Myocyte (in vitro differentiated cells): Measurements from ENCODE around the gene UBR1. TPM values are rescaled to one million over a fixed set of nuclear protein-coding genes. Genes with fewer than 3 reads are reported as not detected.
"Not testable (repeated sequence)": the region's sequence is repeated elsewhere in the genome, so short reads cannot be mapped to it uniquely, and the experiment has no call there.

Experiments used
- DNase-seq: peaks from one replicate; pipeline ENCODE4 v3.0.0-alpha.2; 2012; ENCODE audit warnings: low read depth
- polyA plus RNA-seq: library from polyadenylated mRNA; unstranded; fragments of >200 nt; gene quantifications from one replicate; pipeline ENCODE4 v1.2.1, GENCODE V29; 2012; ENCODE audit warnings: missing spikeins
- total RNA-seq: library from RNA; depleted of rRNA; stranded (reverse); fragments of >200 nt; gene quantifications from 2 replicates; pipeline ENCODE4 v1.2.3, GENCODE V29; 2014

The UBR1 gene
- total RNA-seq = 37.6 and 40.0 TPM in 2 replicates
- polyA plus RNA-seq = 8.1 TPM

DNA sequence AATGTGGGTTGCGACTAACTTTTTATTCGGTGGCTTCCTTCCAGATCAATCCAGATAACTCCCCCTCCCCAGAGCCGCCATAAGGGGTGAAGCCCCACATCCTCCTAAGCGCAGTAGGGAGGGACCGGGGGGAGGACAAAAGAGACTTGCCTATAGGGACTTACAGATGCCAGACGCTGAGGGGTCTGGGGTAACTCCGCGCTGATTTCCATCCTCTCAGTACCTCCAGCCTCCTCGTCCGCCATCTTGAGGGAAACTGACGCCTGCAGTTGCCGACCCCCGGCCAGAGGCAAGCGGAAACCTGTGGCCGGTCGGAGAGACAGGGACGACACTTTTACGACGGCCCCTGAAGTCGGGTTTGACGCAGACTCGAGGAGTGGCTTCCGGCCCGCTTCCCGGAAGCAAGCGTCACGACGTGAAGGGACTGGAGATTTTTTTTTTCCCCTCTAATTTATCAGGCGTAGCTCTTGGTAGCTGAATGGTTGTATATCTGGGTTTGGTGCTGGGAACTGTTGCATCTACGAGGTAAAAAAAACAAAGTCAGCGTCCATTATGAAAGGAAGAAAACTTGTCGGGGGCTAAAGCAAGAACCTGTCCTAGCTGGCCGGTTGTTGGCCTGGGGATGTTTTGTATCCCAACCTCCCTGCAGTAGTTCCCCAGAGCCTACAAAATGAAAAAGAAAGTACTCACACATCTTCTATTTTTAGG is at the start of gene UBR1:
Gene UBR1 (minus strand): TSS at position 261 of the 708 bp plus-strand sequence. CDS start 16 bp downstream, at position 245.
- peak; percentile 97 for DNase-seq

DNA sequence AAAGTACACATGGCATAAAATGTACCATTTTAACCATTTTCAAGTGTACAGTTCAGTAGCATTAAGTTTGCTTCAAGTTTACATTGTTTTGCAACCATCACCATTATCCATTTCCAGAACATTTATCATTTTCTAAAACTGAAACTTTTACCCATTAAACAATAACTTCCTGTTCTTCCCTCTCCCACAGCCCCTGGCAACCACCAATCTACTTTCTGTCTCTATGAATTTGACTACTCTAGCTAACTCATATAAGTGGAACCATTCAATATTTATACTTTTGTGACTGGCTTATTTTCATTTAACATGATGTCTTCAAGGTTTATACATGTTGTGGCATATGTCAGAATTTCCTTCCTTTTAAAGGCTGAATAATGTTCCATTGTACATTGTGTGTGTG is 47.4 kb upstream of the UBR1 start:
- no peak for DNase-seq

DNA sequence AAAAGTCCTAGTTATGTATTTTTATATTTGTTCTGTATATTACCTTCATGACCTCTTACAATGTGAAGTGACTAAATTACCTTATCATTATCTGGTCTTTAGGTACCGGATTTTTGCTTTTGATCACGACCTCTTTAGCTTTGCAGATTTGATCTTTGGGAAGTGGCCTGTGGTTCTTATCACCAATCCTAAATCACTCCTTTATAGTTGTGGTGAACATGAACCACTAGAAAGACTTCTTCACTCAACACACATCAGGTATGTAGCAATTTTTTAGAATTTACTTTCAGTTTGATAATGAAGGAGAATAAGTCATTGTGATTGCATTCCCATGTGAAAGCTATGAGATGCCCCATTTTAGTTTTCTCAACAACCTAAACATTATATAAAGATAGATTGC is 45.9 kb upstream of the UBR1 start:
- no peak for DNase-seq

DNA sequence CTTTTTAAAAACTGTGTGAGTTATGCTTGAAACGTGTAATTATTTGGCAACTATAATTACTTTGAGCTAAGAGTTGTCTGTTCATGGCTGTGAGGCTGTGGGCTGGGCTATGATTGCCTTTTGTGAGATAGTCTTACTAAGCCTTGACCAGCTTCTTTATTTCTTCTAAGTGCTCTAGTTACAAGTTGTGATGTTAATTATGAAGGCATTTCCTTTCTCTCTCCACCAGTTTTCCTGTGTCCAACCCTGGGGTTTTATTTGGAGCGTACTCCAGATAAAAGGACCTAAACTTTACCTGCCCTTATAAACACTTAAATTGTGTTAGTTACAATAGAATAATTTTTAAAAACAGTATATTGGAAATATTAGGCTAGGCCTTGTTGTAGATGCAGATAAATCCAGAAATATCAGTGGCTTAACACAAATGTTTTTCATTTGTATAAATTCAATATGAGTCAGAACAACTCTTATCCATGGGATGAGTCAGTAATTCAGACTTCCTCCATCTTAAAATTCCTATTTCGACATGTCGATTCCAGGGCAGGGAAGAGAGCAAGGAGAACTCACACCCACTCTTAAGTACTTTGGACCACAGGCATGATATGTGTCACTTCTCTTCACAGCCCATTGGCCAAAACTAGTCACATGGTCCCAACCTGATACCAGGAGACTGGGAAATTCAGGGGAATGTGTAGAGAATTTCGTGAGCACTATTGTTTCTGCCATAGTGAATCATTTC is 44.5 kb upstream of the UBR1 start:
- DNase-seq = peak; percentile 27

DNA sequence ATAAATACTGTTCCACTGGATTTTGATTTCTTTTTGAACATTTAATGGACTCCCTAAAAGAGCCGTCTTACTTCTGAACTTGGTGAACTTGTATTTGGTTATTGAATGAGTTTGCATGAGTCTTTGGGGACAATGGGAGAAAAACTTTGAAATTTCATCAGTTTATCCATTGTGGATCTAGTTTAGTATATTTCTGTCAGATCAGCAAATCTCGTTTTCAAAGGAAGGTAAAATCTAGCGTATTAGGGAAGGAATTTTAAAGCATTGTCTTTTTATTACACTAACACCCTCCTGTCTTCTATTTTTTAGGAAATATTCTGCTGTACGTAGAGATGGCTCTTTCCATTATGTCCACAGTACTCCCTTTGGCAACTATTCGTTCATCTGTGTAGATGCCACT is 40.3 kb upstream of the UBR1 start:
- no peak for DNase-seq

DNA sequence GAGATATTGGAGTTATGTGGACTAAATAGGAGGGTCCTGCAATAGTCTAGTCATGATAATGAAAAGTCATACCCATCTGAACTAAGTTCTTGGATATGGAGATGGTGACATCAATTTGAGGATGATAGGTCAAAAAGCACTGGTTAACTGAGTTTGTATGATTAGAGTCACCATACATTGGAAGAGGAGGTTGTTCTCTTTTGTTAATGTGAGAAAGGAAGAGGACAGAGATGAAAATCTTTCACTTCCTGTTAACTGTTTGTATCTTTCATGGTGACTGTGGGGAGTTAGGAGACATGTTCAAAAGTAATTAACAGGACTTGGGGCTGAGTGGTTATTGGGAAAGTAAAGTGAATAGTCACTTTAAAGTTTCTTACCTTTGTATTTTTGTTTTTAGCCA is 38.7 kb upstream of the UBR1 start:
- no peak for DNase-seq

DNA sequence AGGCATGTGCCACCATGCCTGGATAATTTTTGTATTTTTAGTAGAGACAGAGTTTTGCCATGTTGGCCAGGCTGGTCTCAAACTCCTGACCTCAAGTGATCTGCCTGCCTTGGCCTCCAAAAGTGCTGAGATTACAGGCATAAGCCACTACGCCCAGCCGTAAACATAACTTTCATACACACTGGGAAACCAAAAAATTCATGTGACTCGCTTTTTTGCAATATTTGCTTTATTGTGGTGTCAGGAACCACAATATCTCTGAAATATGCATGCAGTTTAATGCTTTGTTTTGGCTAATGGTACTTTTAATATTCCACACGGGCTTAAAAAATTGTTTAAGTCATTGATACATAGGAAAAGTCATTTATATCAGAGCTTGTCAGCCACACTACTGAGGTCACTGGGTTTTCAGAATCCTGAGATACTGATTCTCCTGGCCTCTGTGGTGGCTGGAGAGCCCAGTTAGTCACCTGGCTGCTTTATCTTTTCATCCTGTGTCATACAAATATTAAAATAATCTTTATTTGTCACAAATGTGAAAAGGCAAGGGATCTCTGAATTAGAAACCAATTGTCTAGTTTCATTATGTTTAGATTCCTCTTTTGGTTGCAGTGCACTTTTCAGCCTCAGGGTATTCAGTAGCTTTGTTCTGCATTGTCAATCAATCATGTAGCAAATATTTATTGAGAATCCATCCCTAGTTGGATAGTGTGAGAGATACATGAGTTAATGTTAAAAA is 37.5 kb upstream of the UBR1 start:
- DNase-seq = no peak

DNA sequence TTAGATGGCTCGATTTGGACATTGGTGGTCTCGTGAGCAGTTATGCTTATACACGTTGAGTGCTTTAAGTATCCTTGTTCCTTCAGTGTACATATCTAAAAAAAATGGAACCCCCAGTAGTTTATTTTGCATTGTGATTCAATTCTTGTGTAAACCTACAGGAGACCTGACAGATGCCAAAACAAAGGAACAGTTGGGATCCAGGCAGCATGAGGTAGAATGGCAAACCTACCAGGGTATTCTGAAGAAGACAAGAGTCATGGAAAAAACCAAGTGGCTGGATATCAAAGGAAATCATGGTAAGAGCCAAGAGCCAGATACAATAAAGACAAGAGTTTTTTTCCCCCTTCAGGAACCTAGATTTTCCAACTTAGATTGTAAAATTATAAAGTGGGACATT is 29.5 kb upstream of the UBR1 start:
- no peak for DNase-seq

DNA sequence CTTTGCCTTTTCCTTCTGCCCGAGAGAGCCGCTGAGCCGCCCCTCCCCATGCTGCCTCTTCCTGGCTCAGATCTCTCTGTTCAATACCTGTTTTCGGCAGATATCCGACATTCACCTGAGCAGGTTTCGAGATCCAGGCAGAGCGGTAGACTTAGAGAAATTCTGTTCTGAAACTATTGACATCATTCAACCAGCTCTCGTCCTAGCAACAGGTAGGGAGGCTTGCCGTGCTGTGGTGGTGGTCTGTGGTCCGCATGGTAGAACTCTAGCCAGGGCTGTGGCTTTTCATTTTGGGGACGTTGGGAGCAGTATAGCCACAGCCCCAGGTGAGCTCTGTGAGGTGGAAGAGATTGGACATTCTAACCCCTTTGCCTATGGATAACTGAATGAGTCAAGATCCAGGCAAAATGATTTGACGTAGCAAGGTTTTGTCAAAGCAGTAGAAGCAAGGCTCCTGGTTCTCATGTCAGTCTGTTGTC is 28.4 kb upstream of the UBR1 start:
- DNase-seq = no peak

DNA sequence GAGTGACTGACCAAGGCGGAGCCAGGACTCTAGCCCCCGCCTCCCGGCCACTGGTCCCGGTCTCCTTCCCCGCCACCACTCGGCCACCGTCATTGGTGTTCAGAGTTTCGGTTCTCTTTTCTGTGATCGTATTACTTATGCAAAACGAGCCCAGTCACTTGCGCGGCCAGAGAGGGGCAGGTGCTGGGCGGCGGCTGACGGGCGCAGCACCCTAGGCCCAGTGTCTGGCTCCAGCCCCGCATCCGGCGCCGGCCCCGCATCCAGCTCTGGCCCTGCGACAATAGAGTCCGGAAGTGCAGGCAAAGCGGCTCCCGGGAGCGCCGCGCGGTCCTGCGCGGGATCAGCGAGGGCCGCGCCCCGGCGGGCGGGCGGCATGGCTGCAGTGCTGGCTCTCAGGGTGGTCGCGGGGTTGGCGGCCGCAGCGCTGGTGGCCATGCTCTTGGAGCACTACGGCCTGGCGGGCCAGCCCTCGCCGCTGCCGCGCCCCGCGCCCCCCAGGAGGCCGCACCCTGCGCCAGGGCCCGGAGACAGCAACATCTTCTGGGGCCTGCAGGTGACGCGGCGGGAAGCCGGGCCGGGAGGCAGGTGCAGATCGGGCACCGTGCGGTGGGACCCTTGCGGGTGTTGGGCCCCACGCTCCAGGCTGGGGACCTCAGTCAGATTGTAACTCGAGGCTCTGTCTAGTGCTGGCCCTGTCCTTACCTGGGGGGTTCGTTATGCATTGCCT is 27.8 kb upstream of the UBR1 start, which contains the start of gene TMEM62:
Gene TMEM62 (plus strand): TSS at position 157 of the 727 bp plus-strand sequence. CDS start 217 bp downstream, at position 374.
- peak; percentile 83 for DNase-seq

DNA sequence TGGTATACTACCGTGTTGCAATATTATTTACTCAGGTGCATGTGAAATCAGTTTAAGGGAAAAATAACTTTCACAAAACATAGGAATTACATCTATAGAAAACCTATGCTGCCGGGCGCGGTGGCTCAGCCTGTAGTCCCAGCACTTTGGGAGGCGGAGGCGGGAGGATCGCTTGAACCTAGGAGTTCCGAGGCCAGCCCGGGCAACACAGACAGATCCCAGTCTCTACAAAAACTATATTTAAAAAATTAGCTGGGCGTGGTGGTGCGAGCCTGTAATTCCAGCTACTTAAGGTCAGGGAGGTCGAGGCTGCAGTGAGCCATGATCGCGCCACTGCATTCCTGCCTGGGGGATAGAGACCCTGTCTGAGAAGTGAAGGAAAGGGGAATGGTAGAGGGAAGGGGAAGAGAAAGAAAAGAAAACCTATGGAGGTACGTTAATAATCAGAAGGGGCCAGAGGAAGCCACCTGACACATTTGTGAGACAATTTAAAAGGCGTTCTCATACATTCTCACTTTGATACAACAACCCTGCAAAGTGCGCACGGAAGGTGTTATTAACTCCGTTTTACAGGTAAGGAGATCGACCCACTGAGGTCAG is 27.1 kb upstream of the UBR1 start:
- peak; percentile 5 for DNase-seq

DNA sequence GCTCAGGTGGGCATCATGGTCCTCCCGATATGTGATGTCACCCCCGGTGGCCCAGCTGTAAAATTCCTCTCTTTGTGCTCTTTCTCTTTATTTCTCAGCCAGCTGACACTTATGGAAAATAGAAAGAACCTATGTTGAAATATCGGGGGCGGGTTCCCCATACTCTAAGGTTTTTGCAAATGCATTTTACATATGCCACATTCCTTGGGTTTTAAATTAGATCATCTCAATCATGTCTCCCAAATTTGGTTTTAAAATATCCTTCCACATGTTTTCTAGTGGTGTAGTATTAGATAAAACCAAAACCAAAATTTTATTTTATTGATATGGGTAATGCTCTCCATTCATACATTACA is 23.1 kb upstream of the UBR1 start:
- DNase-seq = no peak

DNA sequence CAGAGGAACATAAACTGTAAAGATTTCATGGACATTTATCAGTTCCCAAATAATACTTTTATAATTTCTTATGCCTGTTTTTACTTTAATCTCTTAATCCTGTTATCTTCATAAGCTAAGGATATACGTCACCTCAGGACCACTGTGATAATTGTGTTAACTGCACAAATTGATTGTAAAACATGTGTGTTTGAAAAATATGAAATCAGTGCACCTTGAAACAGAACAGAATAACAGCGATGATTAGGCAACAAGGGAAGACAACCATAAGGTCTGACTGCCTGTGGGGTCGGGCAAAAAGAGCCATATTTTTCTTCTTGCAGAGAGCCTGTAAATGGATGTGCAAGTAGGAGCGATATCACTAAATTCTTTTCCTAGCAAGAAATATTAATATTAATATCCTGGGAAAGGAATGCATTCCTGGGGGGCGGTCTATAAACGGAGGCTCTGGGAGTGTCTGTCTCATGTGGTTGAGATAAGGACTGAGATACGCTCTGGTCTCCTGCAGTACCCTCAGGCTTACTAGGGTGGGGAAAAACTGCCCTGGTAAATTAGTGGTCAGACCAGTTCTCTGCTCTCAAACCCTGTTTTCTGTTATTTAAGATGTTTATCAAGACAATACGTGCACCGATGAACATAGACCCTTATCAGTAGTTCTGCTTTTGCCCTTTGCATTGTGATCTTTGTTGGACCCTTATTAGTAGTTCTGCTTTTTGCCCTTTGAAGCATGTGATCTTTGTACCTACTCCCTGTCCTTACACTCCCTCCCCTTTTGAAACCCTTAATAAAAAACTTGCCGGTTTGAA is 22.5 kb upstream of the UBR1 start:
- DNase-seq = not testable (repeated sequence)

DNA sequence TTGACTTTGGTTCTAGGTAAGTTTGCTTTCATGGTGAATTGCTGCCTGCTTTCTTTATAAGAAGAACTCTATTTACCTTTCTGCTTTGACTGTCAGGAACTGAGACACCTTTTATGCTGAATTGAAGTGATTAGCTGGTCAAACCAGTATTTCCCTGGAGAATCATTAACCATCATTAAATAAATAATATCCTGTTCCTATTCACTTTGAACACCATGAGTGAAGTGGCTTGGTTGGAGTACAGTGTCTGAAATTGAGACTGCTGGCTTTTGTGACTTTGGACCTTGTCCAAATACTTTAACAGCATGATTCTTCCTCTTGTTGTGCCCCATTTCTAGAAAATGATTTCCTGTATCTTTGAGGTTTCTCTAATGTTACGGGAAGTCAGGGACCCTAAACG is 21.9 kb upstream of the UBR1 start:
- no peak for DNase-seq

DNA sequence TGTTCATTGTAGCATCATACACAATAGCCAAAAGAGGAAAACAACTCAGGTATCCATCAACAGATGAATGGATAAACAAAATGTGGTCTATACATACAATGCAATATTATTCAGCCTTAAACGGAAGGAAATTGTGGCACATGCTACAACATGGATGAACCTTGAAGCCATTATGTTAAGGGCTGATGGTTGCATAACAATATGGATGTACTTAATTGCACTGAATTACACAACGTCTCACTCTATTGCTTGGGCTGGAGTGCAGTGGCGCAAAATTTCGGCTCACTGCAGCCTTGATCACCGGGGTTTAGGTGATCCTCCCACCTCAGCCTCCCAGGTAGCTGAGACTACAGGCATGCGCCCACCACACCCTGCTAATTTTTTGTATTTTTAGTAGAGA is 20.5 kb upstream of the UBR1 start:
- no peak for DNase-seq

DNA sequence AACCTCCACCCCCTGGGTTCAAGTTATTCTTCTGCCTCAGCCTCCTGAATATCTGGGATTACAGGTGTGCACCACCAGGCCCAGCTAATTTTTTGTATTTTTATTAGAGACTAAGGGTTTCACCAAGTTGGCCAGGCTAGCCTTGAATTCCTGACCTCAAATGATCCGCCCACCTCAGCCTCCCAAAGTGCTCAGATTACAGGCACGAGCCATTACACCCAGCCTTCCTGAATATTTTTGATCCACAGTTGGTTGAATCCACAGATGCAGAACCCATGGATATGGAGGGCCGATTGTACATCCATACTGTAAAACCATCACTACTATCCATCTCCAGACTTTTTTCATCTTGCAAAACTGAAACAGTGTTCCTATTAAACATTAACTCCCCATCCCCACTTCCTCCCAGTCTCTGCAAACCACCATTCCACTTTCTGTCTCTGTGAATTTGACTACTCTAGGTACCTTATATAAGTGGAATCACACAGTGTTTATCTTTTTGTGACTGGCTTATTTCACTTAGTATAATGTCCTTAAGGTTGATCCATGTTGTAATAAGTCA is 19.3 kb upstream of the UBR1 start:
- DNase-seq = no peak

DNA sequence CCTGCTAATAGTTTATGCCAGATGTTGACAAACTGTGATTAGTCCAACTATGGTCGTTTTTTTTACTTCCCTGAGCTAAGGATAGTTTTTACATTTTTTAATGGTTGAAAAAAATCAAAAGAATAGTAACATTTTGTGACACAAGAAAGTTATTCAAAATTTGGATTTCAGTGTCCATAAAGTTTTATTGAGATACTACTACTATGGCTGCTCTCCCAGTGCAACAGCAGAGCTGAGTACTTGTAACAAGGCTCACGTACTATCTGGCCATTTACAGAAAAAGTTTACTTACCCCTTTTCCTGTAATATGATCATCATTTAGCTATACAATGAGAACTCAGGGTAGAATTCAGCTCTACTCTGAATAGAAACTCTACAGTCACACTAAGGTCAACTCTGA is 16.0 kb upstream of the UBR1 start:
- no peak for DNase-seq

DNA sequence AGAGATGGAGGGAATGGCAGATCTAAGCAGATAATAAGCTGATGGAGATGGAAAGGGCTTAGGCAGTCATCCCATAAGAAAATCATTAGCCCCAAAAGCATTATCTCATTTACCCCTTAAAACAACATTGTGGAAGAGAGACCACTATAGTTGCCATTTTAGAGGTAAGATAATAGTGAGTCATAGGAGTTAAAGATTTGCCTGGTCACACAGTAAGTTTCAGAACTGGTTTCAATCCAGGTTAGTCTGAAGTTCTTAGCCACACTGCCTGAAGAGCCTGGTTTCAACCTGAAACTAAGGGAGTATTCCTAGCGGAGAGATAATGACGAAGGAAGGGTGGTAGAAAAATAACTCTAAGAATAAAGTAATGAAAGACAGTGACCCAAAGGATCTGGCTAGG is 13.0 kb upstream of the UBR1 start:
- DNase-seq = no peak

DNA sequence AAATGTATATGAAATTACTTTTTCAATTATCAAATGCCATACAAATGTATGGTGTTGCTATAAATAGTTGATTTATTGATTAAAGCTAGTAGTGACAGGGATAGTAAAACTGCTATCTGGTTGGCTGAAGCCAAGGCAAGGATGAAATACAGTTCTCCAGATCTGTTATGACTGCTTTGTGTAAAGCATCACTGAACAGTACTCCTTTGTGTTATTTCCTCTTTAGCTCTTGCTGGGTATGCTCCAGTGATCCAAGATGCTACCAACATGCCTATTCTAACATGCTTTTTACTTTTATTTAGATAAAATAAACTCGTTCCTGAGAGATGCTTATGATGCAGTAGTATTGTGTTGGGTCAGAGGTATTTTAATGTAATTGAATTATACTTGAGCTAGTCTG is 12.4 kb upstream of the UBR1 start:
- DNase-seq = no peak

DNA sequence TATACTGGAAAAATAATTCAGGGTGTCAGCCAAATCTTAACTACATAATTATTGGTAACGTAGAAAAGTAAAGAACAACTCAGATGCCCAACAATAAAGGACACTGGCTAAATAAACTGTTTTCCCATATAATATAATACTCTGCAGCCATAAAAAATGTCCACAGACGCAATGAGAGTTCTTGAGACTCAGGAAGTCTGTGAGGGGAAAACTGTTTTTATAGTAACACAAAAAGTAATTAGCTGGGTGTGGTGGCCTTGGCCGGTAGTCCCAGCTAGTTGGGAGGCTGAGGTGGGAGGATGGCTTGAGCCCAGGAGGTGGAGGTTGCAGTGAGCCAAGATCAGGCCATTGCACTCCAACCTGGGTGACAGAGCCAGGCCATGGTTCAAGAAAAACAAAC is 5.5 kb upstream of the UBR1 start:
- no peak for DNase-seq
